ENCODE data around the gene CYP4Z1.
"Not testable (repeated sequence)": the region's sequence is repeated elsewhere in the genome, so short reads cannot be mapped to it uniquely, and the experiment has no call there.

Gene CYP4Z1

GRCh38 chr1:47126997-47127396, 60.0 kb downstream of the CYP4Z1 start:
- DNase-seq (ENCODE audit: insufficient read length, low spot score); FAIRE-seq: not testable (repeated sequence)

GRCh38 chr1:47128221-47128620, 61.2 kb downstream of the CYP4Z1 start:
- DNase-seq (ENCODE audit: insufficient read length, low spot score) (no peak), FAIRE-seq (no peak)

- FAIRE-seq; DNase-seq (ENCODE audit: insufficient read length, low spot score): not testable (repeated sequence)
Observed at GRCh38 chr1:47128854-47129253, 61.8 kb downstream of the CYP4Z1 start.

GRCh38 chr1:47129489-47130230, 62.6 kb downstream of the CYP4Z1 start:
- not testable (repeated sequence) for FAIRE-seq; DNase-seq (ENCODE audit: insufficient read length, low spot score)

GRCh38 chr1:47132665-47133064, 65.6 kb downstream of the CYP4Z1 start:
- not testable (repeated sequence) for DNase-seq (ENCODE audit: insufficient read length, low spot score); FAIRE-seq

GRCh38 chr1:47137198-47137597, 70.2 kb downstream of the CYP4Z1 start, which contains the start of gene CYP4A22:
CYP4A22 (plus strand) TSS chr1:47137441; CDS start chr1:47137486, 45 bp downstream.
- DNase-seq (ENCODE audit: insufficient read length, low spot score): no peak
- no peak for FAIRE-seq

GRCh38 chr1:47137925-47138615, 71.0 kb downstream of the CYP4Z1 start:
- DNase-seq (ENCODE audit: insufficient read length, low spot score) (no peak), FAIRE-seq (no peak)

GRCh38 chr1:47140358-47140757, 73.3 kb downstream of the CYP4Z1 start:
- not testable (repeated sequence) for DNase-seq (ENCODE audit: insufficient read length, low spot score); FAIRE-seq

GRCh38 chr1:47143654-47144053, 76.6 kb downstream of the CYP4Z1 start:
- not testable (repeated sequence) for FAIRE-seq; DNase-seq (ENCODE audit: insufficient read length, low spot score)

GRCh38 chr1:47146495-47146894, 79.5 kb downstream of the CYP4Z1 start:
- FAIRE-seq; DNase-seq (ENCODE audit: insufficient read length, low spot score): not testable (repeated sequence)

- FAIRE-seq: no peak
- DNase-seq (ENCODE audit: insufficient read length, low spot score): no peak
Observed at GRCh38 chr1:47147047-47147785, 80.2 kb downstream of the CYP4Z1 start.

GRCh38 chr1:47149162-47149561, 82.1 kb downstream of the CYP4Z1 start:
- DNase-seq (ENCODE audit: insufficient read length, low spot score); FAIRE-seq: not testable (repeated sequence)

GRCh38 chr1:47156457-47156856, 89.4 kb downstream of the CYP4Z1 start:
- not testable (repeated sequence) for DNase-seq (ENCODE audit: insufficient read length, low spot score); FAIRE-seq

GRCh38 chr1:47157957-47158356, 90.9 kb downstream of the CYP4Z1 start:
- not testable (repeated sequence) for DNase-seq (ENCODE audit: insufficient read length, low spot score); FAIRE-seq

- DNase-seq (ENCODE audit: insufficient read length, low spot score): no peak
- no peak for FAIRE-seq
Observed at GRCh38 chr1:47160716-47161115, 93.7 kb downstream of the CYP4Z1 start.

GRCh38 chr1:47161298-47162040, 94.4 kb downstream of the CYP4Z1 start:
- FAIRE-seq: no peak

GRCh38 chr1:47164552-47164951, 97.5 kb downstream of the CYP4Z1 start:
- FAIRE-seq (no peak), DNase-seq (ENCODE audit: insufficient read length, low spot score) (no peak)

More at GRCh38 chr1:47161298-47162040, 94.4 kb downstream of the CYP4Z1 start:
- no peak for DNase-seq (ENCODE audit: insufficient read length, low spot score)

Data from HTR-8/SVneo (cell line).